Astrocyte of the spinal cord (primary cell): Measurements from ENCODE around the gene MOSMO.

Experiments
- DNase-seq: peaks from one replicate; pipeline ENCODE4 v3.0.0; 2011; ENCODE audit warnings: low read depth, low spot score
- H3K4me3 ChIP-seq: 2 replicates; pipeline ENCODE4 v1.5.1; 2011; ENCODE audit warnings: low read depth, mild to moderate bottlenecking, low read length, moderate library complexity
- in situ Hi-C: cut with HindIII; loops from 2 replicates; pipeline ENCODE4 v1.10.0; 2017; ENCODE audit warnings: low sequenced_read_pairs
- TF ChIP-seq, protein P1 (sequence below): IDR thresholded peaks from 2 replicates; pipeline ENCODE4 v1.5.1; 2012; ENCODE audit warnings: low read depth, mild to moderate bottlenecking, low read length, inconsistent platforms

The MOSMO gene

DNA sequence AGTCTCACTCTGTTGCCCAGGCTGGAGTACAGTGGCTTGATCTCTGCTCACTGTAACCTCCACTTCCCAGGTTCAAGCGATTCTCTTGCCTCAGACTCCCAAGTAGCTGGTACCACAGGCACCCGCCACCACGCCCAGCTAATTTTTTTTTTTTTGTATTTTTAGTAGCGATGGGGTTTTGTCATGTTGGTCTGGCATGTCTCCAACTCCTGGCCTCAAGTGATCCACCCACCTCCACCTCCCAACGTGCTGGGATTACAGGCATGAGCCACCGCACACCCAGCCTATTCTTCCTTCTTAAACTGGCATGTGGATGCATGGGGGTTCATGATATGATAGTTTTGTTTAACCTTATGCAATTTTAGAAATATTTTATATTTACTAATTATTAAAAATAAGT, 45.1 kb downstream of the MOSMO start:
- H3K4me3 ChIP-seq, result no peak overlapping the region
- in situ Hi-C loops, result no loop called here
- DNase-seq, result no peak
- TF ChIP-seq, protein P1, sequence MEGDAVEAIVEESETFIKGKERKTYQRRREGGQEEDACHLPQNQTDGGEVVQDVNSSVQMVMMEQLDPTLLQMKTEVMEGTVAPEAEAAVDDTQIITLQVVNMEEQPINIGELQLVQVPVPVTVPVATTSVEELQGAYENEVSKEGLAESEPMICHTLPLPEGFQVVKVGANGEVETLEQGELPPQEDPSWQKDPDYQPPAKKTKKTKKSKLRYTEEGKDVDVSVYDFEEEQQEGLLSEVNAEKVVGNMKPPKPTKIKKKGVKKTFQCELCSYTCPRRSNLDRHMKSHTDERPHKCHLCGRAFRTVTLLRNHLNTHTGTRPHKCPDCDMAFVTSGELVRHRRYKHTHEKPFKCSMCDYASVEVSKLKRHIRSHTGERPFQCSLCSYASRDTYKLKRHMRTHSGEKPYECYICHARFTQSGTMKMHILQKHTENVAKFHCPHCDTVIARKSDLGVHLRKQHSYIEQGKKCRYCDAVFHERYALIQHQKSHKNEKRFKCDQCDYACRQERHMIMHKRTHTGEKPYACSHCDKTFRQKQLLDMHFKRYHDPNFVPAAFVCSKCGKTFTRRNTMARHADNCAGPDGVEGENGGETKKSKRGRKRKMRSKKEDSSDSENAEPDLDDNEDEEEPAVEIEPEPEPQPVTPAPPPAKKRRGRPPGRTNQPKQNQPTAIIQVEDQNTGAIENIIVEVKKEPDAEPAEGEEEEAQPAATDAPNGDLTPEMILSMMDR, result no peak

DNA sequence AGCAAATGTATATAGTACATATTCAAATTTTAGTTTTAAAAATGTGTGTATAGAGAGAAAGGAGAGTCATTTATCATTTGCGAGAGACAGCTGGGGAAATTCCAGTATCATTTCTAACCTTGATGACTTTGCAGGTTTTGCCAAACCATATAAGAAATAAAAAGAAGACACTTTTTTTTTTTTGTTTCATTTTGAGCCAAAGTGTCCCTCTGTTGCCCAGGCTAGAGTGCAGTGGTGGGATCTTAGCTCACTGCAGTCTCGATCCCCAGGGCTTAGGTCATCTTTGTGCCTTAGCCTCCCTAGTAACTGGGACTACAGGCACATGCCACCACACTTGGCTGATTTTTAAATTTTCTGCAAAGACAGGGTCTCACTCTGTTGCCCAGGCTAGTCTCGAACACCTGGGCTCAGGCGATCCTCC, 46.0 kb downstream of the MOSMO start:
- H3K4me3 ChIP-seq, result no peak overlapping the region
- DNase-seq, result no peak
- in situ Hi-C loops, result no loop called here
- TF ChIP-seq, protein P1, result no peak

DNA sequence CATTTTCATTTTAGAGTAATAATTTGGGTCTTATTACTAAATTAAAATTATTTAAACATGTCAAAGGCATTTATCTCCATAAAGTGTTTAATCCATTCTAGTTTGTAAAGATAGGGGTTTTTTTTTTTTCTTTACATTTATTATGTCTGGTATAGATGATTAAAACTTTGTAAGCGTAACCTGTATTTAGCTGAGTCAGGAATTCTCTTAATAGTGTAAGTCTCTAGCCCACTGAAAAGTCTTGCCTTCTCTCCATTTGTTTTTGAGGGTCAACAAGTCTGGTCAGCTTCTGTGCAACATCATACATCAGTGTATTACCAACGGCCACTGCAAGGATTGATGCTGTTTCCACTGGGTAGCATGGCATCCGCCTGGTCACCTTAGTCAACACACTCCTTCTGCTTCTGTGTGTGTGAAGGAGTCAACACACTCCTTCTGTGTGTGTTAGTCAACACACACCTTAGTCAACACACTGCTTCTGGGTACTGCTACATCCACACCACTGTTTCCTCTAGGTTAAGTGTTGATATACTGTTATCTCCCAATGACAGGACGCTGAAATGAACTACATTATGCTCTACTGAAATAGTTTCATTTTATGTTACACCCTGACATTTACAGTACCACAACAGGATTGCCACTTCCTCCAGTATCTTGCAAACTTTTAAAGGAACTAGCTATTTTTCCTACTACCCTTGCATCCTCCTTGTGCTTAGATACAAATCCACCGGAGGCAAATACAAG, 47.1 kb downstream of the MOSMO start:
- H3K4me3 ChIP-seq, result no peak overlapping the region
- TF ChIP-seq, protein P1, result no peak
- no peak for DNase-seq
- in situ Hi-C loops, result no loop called here

DNA sequence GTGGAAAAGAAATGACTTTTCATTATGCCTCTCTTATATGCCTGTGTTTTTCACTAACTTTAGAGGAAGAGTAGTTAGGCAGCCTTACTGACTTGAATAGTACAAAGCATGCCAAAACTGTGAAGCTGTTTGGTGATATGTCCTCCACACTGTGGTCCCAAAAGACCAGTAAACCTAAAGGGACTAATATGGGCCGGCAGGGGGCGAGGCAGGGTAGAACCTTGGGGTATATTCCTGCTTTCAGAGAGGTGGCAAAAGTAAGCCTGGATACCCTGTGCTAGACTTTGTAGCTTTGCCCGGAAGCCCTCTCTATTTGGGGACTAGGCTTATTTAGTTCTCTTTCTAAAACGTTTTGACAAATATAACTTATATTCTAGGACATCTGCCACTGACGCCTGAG, 48.0 kb downstream of the MOSMO start:
- in situ Hi-C loops, result no loop called here
- no peak for DNase-seq
- no peak overlapping the region for H3K4me3 ChIP-seq
- TF ChIP-seq, protein P1, result no peak

DNA sequence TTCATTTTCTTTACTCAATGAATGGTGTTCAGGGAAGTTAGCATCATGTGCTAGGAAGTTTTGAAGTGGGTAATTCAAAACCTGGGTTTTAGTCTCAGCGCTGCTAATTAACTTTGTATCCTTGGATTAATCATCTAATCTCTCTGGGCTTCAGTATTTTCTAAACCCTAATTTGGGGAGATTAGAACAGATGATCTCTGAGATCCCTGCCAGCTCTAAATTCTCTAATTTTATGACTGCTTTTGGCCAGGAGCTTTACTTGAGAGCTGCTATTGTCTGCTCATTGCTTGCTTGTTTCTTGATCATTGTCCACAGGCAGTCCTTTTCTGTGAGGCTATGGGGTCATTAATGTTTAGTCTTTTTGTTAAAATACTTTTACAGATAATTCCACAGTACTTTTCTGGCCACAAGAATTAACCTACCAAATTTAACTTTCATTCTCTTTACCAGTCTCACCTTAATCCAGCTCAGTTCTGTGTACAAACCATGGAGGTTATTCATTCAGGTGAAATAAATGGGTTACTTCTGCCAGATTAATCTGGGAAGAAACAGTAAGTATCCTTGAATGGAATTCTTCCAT, 56.1 kb downstream of the MOSMO start:
- in situ Hi-C loops, result no loop called here

DNA sequence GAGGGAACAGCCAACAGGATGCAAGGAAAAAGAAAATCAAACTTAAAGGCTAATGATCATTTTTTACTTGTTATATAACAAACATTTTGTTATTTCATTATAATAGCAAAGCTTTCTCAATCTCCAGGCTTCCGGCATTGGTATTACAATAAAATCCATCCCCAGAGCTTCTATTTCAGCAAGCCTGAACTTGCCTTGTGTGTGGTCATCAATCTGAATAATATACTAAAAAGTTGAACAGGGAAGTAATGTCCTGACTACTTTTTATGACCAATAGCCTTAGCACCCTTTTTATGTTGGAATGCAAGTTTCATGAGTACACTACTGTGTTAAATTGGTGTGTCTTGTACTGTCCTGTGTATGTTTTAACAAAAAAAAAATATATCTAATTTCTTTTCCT, 57.3 kb downstream of the MOSMO start:
- TF ChIP-seq, protein P1, result no peak
- H3K4me3 ChIP-seq, result no peak overlapping the region
- DNase-seq, result no peak
- in situ Hi-C loops, result no loop called here

More for the DNA sequence above, 56.1 kb downstream of the MOSMO start:
- no peak overlapping the region for H3K4me3 ChIP-seq
- TF ChIP-seq, protein P1, result no peak
- no peak for DNase-seq
